Endothelial cell of coronary artery (primary cell): Measurements from ENCODE around the gene ETV3. TPM values are rescaled to one million over a fixed set of nuclear protein-coding genes. Genes with fewer than 3 reads are reported as not detected.

ENCODE experiments used
- total RNA-seq: library from RNA; depleted of rRNA; stranded (reverse); fragments of >200 nt; gene quantifications from 2 replicates; pipeline ENCODE4 v1.2.3, GENCODE V29; 2014

The ETV3 gene
- total RNA-seq = 16.1 and 18.1 TPM in 2 replicates

GRCh38 chr1:157138220-157139051, at the start of gene ETV3:
ETV3 (minus strand) TSS chr1:157138395; CDS start chr1:157136352, 2,043 bp downstream.

GRCh38 chr1:157099633-157100009, 38.6 kb downstream of the ETV3 start, which contains the start of gene ETV3L:
ETV3L (minus strand) TSS chr1:157099808; CDS start chr1:157099523, 285 bp downstream.

Other genes starting within 250 kb of the ETV3 start
- 11.5 and 23.2 TPM in 2 replicates for gene PEAR1, start 244.7 kb downstream of the ETV3 start, total RNA-seq
- gene LRRC71, start 217.8 kb downstream of the ETV3 start, total RNA-seq = 0.36 TPM in 1 of 2 replicates, not detected in the other
- gene ARHGEF11, start 92.7 kb downstream of the ETV3 start, total RNA-seq = 18.7 and 30.7 TPM in 2 replicates
- gene ETV3L, start 38.6 kb downstream of the ETV3 start, total RNA-seq = not detected in 2 replicates